Gastroesophageal sphincter (tissue), 3 donors: ENCODE measurements around the gene PRRC2A.

Experiments
- CTCF ChIP-seq, 4 experiments: fragments of 200-600 bp in 2 of 4; fragments of 450-650 bp in 2 of 4; sonication (generic) in 1 of 4; IDR thresholded peaks; one replicate each; pipeline ENCODE4 v1.5.1; 2017 to 2019; ENCODE audit warnings: antibody characterized with exemption in 4 of 4, mild to moderate bottlenecking in 2 of 4, moderate library complexity in 2 of 4
- POLR2A ChIP-seq, 2 donors: fragments of 450-650 bp; IDR thresholded peaks; one replicate each; pipeline ENCODE4 v1.6.1; 2017; ENCODE audit warnings: antibody characterized with exemption in 2 of 2, mild to moderate bottlenecking in 2 of 2, moderate library complexity in 1 of 2
- POLR2AphosphoS5 ChIP-seq: sonication (generic); formaldehyde crosslinking; IDR thresholded peaks from one replicate; pipeline ENCODE4 v1.6.1; 2017; ENCODE audit warnings: antibody characterized with exemption

- no peak for TF ChIP-seq POLR2A (IDR thresholded peaks at IDR 0.05)
- TF ChIP-seq CTCF (IDR thresholded peaks at IDR 0.05), result no peak
- no peak for TF ChIP-seq POLR2AphosphoS5
These were observed 5.6 kb upstream of the PRRC2A start, which contains the start of gene AIF1 for GRCh38 chr6:31614684-31615578.
